ENCODE measurements around the gene GOLGA6L24.
"Not testable (repeated sequence)": the region's sequence is repeated elsewhere in the genome, so short reads cannot be mapped to it uniquely, and the experiment has no call there.

GOLGA6L24 gene

GRCh38 chr15:28357984-28358383 is at the start of gene GOLGA6L24:
GOLGA6L24 (minus strand) TSS chr15:28358084; CDS start chr15:28358023, 61 bp downstream.
- not testable (repeated sequence) for H3K27me3 Mint-ChIP-seq (ENCODE audit: low read depth); H3K9me3 Mint-ChIP-seq; H3K36me3 Mint-ChIP-seq (ENCODE audit: low read depth); H3K4me1 Mint-ChIP-seq; H3K27ac Mint-ChIP-seq; H3K4me3 Mint-ChIP-seq

- not testable (repeated sequence) for H3K27ac Mint-ChIP-seq; H3K9me3 Mint-ChIP-seq; H3K4me3 Mint-ChIP-seq; H3K4me1 Mint-ChIP-seq; H3K27me3 Mint-ChIP-seq (ENCODE audit: low read depth); H3K36me3 Mint-ChIP-seq (ENCODE audit: low read depth)
Observed at GRCh38 chr15:28402774-28403435, 45.0 kb upstream of the GOLGA6L24 start.

GRCh38 chr15:28396022-28396421 is 38.1 kb upstream of the GOLGA6L24 start:
- not testable (repeated sequence) for H3K27me3 Mint-ChIP-seq (ENCODE audit: low read depth); H3K4me3 Mint-ChIP-seq; H3K27ac Mint-ChIP-seq; H3K4me1 Mint-ChIP-seq; H3K9me3 Mint-ChIP-seq; H3K36me3 Mint-ChIP-seq (ENCODE audit: low read depth)

DNA sequence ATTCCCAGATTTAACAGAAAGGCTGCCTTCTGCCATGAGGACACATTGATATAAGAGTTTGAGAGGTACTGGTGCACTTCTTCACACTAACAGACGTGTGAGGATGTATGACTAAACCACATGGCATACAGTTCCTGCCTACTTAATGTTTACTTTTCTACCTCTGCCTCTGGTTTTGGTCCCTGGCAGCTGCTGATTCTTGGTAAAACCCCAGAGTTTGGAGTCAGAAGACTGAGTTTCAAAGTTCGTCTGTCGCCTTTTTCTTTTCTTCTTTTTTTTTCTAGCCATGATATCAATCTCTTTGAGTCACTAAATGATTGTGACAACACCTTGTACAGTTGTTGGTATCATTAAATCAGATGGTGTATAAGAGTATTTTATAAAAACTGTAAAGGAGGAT is 22.2 kb upstream of the GOLGA6L24 start:
- H3K9me3 Mint-ChIP-seq; H3K27me3 Mint-ChIP-seq (ENCODE audit: low read depth); H3K36me3 Mint-ChIP-seq (ENCODE audit: low read depth); H3K4me1 Mint-ChIP-seq; H3K27ac Mint-ChIP-seq; H3K4me3 Mint-ChIP-seq: not testable (repeated sequence)

GRCh38 chr15:28378364-28378763 is 20.5 kb upstream of the GOLGA6L24 start, which contains the start of gene GOLGA8F:
GOLGA8F (plus strand) TSS chr15:28378664; CDS start chr15:28378762, 98 bp downstream.
- not testable (repeated sequence) for H3K4me1 Mint-ChIP-seq; H3K27me3 Mint-ChIP-seq (ENCODE audit: low read depth); H3K36me3 Mint-ChIP-seq (ENCODE audit: low read depth); H3K27ac Mint-ChIP-seq; H3K9me3 Mint-ChIP-seq; H3K4me3 Mint-ChIP-seq

- not testable (repeated sequence) for H3K9me3 Mint-ChIP-seq; H3K27me3 Mint-ChIP-seq (ENCODE audit: low read depth); H3K4me1 Mint-ChIP-seq; H3K36me3 Mint-ChIP-seq (ENCODE audit: low read depth); H3K4me3 Mint-ChIP-seq; H3K27ac Mint-ChIP-seq
Observed at GRCh38 chr15:28365502-28365901, 7.6 kb upstream of the GOLGA6L24 start.

- not testable (repeated sequence) for H3K9me3 Mint-ChIP-seq; H3K27me3 Mint-ChIP-seq (ENCODE audit: low read depth); H3K4me1 Mint-ChIP-seq
- H3K36me3 Mint-ChIP-seq (ENCODE audit: low read depth): peaks cover 16% of the 10 kb centered on the region
- peak within 1 kb of the TSS; percentile 87 to 97 (median 97) for H3K27ac Mint-ChIP-seq
- peak within 1 kb of the TSS; percentile 93 to 99 (median 99) for H3K4me3 Mint-ChIP-seq
Observed at GRCh38 chr15:28322129-28322588, 35.7 kb downstream of the GOLGA6L24 start, which contains the start of gene HERC2. HERC2 (minus strand) TSS chr15:28322179; CDS start chr15:28321433, 746 bp downstream.

- not testable (repeated sequence) for H3K4me1 Mint-ChIP-seq; H3K27me3 Mint-ChIP-seq (ENCODE audit: low read depth); H3K9me3 Mint-ChIP-seq
- Mint-ChIP-seq H3K27ac (peak overlapping the region; percentile 87 to 97 (median 97)), H3K36me3 (ENCODE audit: low read depth) (peaks cover 21% of the 10 kb centered on the region), H3K4me3 (peak overlapping the region; percentile 93 to 99 (median 99))
Observed at GRCh38 chr15:28321358-28322078, 36.4 kb downstream of the GOLGA6L24 start.

DNA sequence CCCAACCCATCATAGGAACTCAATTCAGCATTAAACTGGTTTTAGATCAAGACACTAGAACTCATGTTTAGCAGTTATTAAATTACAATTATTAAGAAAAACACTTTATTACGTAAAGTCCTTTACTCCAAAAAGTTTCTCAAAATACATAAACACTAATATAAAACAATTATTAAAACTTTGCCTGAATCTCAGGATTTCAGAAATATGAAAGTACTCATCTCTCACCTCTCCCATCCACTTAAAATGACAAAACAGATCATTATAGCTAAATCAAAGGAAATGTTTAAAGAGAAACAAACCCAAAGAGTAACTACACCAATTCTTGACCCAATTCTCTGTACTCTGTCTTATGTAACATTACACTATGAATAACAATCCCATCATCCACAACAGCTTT is 38.2 kb downstream of the GOLGA6L24 start:
- not testable (repeated sequence) for H3K4me3 Mint-ChIP-seq; H3K27ac Mint-ChIP-seq; H3K4me1 Mint-ChIP-seq; H3K27me3 Mint-ChIP-seq (ENCODE audit: low read depth); H3K9me3 Mint-ChIP-seq
- peaks cover 36% of the 10 kb centered on the region for H3K36me3 Mint-ChIP-seq (ENCODE audit: low read depth)

GRCh38 chr15:28318828-28319227 is 39.1 kb downstream of the GOLGA6L24 start:
- H3K27ac Mint-ChIP-seq; H3K4me3 Mint-ChIP-seq; H3K27me3 Mint-ChIP-seq (ENCODE audit: low read depth); H3K9me3 Mint-ChIP-seq; H3K4me1 Mint-ChIP-seq: not testable (repeated sequence)
- peaks cover 43% of the 10 kb centered on the region for H3K36me3 Mint-ChIP-seq (ENCODE audit: low read depth)

DNA sequence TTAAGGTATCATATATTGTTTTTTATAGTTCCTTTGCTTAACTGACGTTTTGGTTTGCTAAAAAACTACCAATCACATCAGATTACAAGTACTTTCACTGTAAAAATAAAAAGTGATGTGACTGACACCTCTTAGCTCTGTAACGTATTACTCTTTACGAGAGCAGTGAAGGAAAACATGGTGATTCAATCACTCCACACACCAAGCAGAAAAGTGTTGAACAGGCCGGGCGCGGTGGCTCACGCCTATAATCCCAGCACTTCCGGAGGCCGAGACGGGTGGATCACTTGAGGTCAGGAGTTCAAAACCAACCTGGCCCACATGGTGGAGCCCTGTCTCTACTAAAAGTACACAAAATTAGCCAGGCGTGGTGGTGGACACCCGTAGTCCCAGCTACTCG is 39.8 kb downstream of the GOLGA6L24 start:
- not testable (repeated sequence) for H3K9me3 Mint-ChIP-seq; H3K27me3 Mint-ChIP-seq (ENCODE audit: low read depth); H3K4me1 Mint-ChIP-seq; H3K4me3 Mint-ChIP-seq; H3K27ac Mint-ChIP-seq
- peaks cover 49% of the 10 kb centered on the region for H3K36me3 Mint-ChIP-seq (ENCODE audit: low read depth)

- not testable (repeated sequence) for H3K4me1 Mint-ChIP-seq; H3K4me3 Mint-ChIP-seq; H3K27me3 Mint-ChIP-seq (ENCODE audit: low read depth); H3K9me3 Mint-ChIP-seq; H3K27ac Mint-ChIP-seq
- peaks cover 50% of the 10 kb centered on the region for H3K36me3 Mint-ChIP-seq (ENCODE audit: low read depth)
Observed at GRCh38 chr15:28316958-28317357, 40.9 kb downstream of the GOLGA6L24 start.

- H3K4me1 Mint-ChIP-seq; H3K27me3 Mint-ChIP-seq (ENCODE audit: low read depth); H3K27ac Mint-ChIP-seq; H3K4me3 Mint-ChIP-seq: not testable (repeated sequence)
- H3K9me3 Mint-ChIP-seq: peaks cover 38% of the 10 kb centered on the region
- H3K36me3 Mint-ChIP-seq (ENCODE audit: low read depth): peaks cover 78% of the 10 kb centered on the region
Observed at GRCh38 chr15:28310454-28310853, 47.4 kb downstream of the GOLGA6L24 start.

- H3K27ac Mint-ChIP-seq; H3K27me3 Mint-ChIP-seq (ENCODE audit: low read depth); H3K4me1 Mint-ChIP-seq; H3K4me3 Mint-ChIP-seq: not testable (repeated sequence)
- peaks cover 63% of the 10 kb centered on the region for H3K36me3 Mint-ChIP-seq (ENCODE audit: low read depth)
- H3K9me3 Mint-ChIP-seq: peaks cover 34% of the 10 kb centered on the region
Observed at GRCh38 chr15:28308718-28309117, 49.2 kb downstream of the GOLGA6L24 start.

Data from nephron (organoid).